Measurements from ENCODE around the gene PIH1D1. TPM values are rescaled to one million over a fixed set of nuclear protein-coding genes. Genes with fewer than 3 reads are reported as not detected.

PIH1D1 gene
- total RNA-seq, 2 donors from 2014 or later = 32.2 to 42.5 TPM

GRCh38 chr19:49427339-49427738, 24.3 kb downstream of the PIH1D1 start:
- ATAC-seq (no peak), DNase-seq (no peak)
- intact Hi-C loops (cut with DNase I) = no loop called here

GRCh38 chr19:49425922-49426592, 25.6 kb downstream of the PIH1D1 start:
- DNase-seq (no peak), ATAC-seq (no peak)
- intact Hi-C loops (cut with DNase I) = no loop called here

DNA sequence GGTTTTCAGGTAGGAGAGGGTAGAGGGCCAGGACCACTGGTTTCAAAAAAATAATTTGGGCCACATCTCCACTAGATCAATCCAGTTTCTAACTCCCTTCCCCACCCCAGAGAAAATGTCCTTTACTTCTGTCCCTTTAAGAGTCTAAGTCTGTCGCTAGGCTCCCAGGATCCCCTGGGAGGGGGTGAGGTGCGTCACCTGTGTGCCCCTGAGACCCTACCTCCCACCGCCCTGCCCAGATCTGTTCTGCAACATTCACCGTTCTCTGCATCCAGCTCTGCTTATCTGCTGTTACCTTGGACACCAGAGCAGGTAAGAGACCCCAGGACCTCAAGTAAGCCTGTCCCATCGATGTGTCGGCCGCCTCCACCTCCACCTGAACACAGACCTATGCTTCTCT, 26.4 kb downstream of the PIH1D1 start, which contains the start of gene GFY:
TSS of gene GFY (plus strand) at position 211 of the 400 bp plus-strand sequence. CDS start 1,043 bp downstream, outside the sequence.
- intact Hi-C loops (cut with DNase I) = no loop called here
- ATAC-seq = no peak
- no peak for DNase-seq

GRCh38 chr19:49423985-49424303, 27.7 kb downstream of the PIH1D1 start:
- DNase-seq = no peak
- intact Hi-C loops (cut with DNase I) = no loop called here
- ATAC-seq = no peak

DNA sequence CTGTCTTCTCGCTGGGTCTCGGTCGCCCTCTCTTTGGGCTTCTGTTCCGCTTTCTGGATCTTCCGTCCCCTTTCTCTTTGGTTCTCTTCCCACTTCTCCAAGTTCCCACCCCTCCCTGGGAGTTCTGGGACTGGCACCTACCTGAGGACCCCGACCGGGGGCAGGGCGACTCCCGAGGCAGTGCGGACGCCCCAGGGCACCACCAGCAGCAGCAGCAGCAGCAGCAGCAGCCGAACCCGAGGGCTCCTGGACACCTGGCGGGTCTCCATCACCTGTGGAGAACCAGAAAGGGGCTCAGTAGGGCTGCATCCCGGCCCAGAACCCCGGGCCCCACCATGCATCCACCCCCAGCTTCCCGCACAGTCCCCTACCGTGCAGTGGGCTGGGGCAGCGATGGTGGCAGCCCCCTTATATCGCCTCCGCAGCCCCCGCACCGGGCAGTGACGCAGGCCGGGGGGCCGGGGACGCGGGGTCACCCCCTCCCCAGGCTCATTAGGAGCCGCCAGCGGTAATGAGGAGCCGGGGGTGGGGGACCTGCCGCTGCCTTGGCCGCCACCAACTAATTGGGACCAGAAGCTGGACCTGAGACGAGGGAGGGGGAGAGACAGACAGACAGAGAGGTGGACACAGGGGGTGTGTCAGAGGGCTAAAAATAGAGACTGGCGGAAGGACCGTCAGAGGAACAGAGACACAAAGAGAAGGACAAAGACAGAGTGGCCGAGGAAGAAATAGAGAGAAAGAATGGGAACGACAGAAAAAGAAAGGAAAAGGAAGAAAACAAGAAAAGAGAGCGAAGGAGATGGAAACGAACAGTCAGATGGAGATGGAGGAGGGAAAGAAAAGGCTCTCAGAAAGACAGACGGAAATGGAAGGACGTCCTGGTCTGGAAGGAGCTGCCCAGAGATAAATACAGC, 28.3 kb downstream of the PIH1D1 start, which contains the start of gene PTH2:
TSS of gene PTH2 (minus strand) at position 371 of the 914 bp plus-strand sequence. CDS start at position 269, 102 bp downstream.
- DNase-seq (no peak), ATAC-seq (no peak)
- intact Hi-C loops (cut with DNase I) = no loop called here

GRCh38 chr19:49422407-49423070, 29.1 kb downstream of the PIH1D1 start:
- peak; percentile 55 for DNase-seq

DNA sequence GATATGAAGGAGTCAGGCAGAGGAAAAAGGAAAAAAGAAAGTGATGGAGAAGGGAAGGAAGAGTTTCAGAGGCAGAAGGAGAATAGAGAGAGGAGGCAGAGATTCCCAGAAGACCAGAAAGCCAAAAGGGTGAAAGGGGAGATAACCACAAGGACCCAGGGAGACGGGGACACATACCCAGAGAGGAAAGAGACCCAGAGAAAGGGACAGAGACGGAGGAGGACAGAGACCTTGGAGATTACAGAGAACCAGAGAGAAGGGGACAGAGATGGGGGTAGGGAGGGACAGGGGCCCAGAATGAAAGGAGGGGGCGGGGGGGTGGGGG, 29.8 kb downstream of the PIH1D1 start:
- ATAC-seq (no peak), DNase-seq (no peak)
- intact Hi-C loops (cut with DNase I) = no loop called here

More at GRCh38 chr19:49422407-49423070, 29.1 kb downstream of the PIH1D1 start:
- ATAC-seq = peak; percentile 46 to 65
- intact Hi-C loops (cut with DNase I) = no loop called here

- ATAC-seq = peak; percentile 78 to 80
- intact Hi-C loops (cut with DNase I) = no loop called here
Observed at GRCh38 chr19:49421039-49421877, 30.4 kb downstream of the PIH1D1 start.

DNA sequence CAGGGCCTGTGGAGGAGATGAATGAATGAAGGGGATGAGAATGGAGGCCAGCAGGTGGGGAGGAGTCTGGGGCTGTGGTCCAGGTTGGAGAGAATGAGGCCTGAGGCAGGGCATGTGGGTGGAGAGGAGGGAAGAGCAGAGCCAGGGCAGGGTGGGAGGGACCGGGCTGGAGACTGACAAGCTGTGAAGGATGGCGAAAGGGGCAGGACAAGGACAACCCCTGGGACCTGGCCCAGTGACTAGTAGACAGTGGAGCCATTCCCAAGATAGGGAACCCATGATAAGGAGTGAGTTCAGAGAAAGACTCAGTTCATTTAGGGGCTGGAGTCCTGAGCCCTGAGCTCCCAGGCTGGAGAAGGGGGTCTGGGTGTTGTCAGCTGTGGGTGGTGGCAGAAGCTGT, 31.4 kb downstream of the PIH1D1 start:
- intact Hi-C loops (cut with DNase I) = no loop called here
- no peak for DNase-seq
- ATAC-seq = no peak

More at GRCh38 chr19:49421039-49421877, 30.4 kb downstream of the PIH1D1 start:
- peak; percentile 82 for DNase-seq

- DNase-seq (no peak), ATAC-seq (no peak)
- intact Hi-C loops (cut with DNase I) = loop anchor here in 1 of 2 donors (10.0 kb wide), 1 partner anchor 134 kb away; no protein-coding TSS in a partner anchor
Observed at GRCh38 chr19:49419173-49419572, 32.4 kb downstream of the PIH1D1 start.

GRCh38 chr19:49418511-49418910, 33.1 kb downstream of the PIH1D1 start:
- no peak for DNase-seq
- no peak for ATAC-seq
- intact Hi-C loops (cut with DNase I) = loop anchor here in 1 of 2 donors (10.0 kb wide), 1 partner anchor 134 kb away; no protein-coding TSS in a partner anchor

GRCh38 chr19:49417088-49417487, 34.5 kb downstream of the PIH1D1 start:
- intact Hi-C loops (cut with DNase I) = loop anchor here in 1 of 2 donors (10.0 kb wide), 1 partner anchor 132 kb away; no protein-coding TSS in a partner anchor
- DNase-seq (no peak), ATAC-seq (no peak)

DNA sequence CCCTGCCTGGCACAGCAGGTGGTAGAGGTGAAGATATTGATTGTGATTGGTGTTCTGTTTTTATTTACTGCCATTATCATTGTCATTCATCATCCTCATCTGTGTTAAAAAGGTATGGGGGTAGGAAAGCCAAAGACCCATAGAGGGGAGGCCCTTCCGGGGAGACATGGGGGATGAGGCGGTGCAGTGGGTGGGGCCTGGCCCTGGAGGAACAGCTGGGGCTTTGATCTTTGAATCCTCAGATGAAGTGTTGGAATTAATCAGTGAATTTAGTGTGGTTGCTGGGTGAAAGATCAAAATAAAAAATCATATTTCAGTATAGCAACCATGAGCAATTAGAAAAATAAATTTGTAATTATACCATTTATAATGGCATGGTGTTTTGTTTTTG, 35.8 kb downstream of the PIH1D1 start:
- intact Hi-C loops (cut with DNase I) = loop anchor here in 1 of 2 donors (10.0 kb wide), 1 partner anchor 131 kb away; no protein-coding TSS in a partner anchor
- ATAC-seq (no peak), DNase-seq (no peak)

DNA sequence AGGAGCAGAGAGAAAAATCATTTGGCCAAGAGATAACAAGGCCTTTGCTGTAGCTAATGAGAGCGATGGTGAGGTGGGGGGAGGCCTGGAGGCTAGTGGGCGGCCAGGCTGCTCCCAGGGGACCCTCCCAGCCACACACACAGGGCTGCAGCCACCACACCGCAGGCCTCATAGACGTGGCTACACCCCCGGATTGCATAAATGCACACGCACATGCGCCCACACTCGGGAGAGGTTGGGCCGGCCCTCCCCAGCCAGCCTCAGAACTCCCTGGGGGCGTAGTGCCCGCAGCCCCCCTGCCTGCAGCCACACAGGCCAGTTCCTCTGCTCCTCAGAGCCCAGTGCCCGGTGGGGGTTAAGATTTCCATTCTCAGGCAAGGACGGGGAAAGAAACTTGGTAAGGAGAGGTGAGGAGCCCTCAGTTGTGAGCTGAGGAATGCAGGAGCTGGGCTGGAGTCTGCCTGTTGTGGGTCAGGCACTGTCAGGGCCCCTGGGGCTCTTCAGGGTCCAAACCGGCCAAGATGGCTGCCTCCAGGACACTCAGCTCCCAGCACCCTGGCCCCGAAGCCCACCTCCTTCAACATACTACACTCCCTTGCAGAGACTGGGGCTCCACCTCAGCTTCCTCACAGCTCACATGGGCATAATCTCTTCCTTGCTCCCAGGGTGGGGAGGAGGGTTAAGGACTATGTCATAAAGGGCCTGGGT, 36.4 kb downstream of the PIH1D1 start:
- peak in 1 of 2 donors; percentile 41 for ATAC-seq
- intact Hi-C loops (cut with DNase I) = loop anchor here in 1 of 2 donors (10.0 kb wide), 1 partner anchor 130 kb away; no protein-coding TSS in a partner anchor
- DNase-seq = no peak

- ATAC-seq = no peak
- intact Hi-C loops (cut with DNase I) = loop anchor here in 1 of 2 donors (10.0 kb wide), 1 partner anchor 129 kb away; no protein-coding TSS in a partner anchor
- no peak for DNase-seq
Observed at GRCh38 chr19:49414256-49414655, 37.4 kb downstream of the PIH1D1 start.

- ATAC-seq = no peak
- intact Hi-C loops (cut with DNase I) = loop anchor here in 1 of 2 donors (10.0 kb wide), 1 partner anchor 129 kb away; no protein-coding TSS in a partner anchor
- DNase-seq = no peak
Observed at GRCh38 chr19:49413348-49413747, 38.3 kb downstream of the PIH1D1 start.

DNA sequence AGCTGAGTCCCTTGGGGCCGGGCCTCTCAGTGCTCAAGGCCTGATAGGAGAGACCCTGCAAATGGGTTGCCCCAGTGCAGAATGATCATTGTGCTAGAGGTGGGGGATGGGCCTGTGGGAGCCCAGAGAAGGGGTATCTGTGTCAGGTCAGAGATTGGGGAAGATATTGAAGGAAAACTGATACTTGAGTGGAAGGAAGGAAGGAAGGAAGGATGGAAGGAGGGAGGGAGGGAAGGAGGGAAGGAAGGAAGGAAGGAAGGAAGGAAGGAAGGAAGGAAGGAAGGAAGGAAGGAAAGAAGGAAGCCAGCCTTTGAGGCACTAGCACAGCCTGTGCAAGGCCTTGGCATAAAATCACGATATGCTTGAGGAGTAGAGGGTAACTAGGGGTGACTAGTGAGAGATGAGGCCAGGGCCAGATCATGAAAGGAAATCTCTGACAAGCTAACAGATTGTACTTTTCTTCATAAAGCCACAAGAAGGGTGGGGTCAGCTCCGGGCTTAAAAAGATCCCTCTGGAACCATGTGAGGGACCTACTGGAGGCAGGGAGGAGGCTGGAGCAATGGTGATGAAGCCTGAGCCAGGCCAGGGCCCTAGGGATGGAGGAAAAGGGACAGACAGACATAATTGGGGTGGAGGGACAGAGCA, 39.8 kb downstream of the PIH1D1 start:
- DNase-seq = no peak
- intact Hi-C loops (cut with DNase I) = loop anchor here in 1 of 2 donors (10.0 kb wide), 1 partner anchor 127 kb away; no protein-coding TSS in a partner anchor
- no peak for ATAC-seq
